ENCODE data around the gene PRXL2A. TPM values are rescaled to one million over a fixed set of nuclear protein-coding genes. Genes with fewer than 3 reads are reported as not detected.

Gene PRXL2A
- total RNA-seq, 1 donor = 0.90 TPM

DNA sequence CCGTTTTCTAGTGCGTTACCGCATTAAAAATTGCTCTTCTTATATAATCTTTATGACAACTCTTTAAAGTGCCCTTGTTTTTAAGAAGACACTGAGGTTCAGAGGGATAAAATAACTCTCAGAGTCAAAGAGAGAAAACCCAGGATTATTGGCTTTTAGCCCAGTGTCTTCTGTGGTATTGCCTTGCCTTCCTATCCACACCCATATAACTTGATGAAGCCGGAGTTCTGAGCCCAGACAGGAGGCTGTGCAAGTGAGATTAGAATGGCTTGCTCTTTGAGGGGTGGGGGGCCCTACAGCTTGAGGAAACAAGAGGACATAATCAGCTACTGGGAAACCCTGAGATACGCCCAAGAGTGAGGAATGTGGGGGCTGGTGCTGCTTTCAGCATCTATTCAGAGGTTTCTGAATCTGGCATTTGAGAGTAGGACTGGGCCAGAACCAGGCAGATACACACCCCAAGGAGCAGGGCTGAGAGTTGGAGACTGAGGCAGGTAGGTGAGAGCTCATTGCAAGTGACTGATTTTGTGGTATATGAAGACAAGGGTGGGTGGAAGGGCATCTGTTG, 2.3 kb downstream of the PRXL2A start:
- DNase-seq (ENCODE audit: low read depth) = no peak
- no peak for TF ChIP-seq CTCF (IDR thresholded peaks at IDR 0.05; ENCODE audit: insufficient read depth, low read length)
- H3K4me3 ChIP-seq (ENCODE audit: low read depth, low read length) = no peak overlapping the region

- no peak for TF ChIP-seq CTCF (IDR thresholded peaks at IDR 0.05; ENCODE audit: insufficient read depth, low read length)
- no peak overlapping the region for H3K4me3 ChIP-seq (ENCODE audit: low read depth, low read length)
- no peak for DNase-seq (ENCODE audit: low read depth)
These were observed 2.9 kb downstream of the PRXL2A start for GRCh38 chr10:80411267-80411668.

- no peak overlapping the region for H3K4me3 ChIP-seq (ENCODE audit: low read depth, low read length)
- no peak for TF ChIP-seq CTCF (IDR thresholded peaks at IDR 0.05; ENCODE audit: insufficient read depth, low read length)
- no peak for DNase-seq (ENCODE audit: low read depth)
These were observed 3.4 kb downstream of the PRXL2A start for GRCh38 chr10:80411681-80412220.

DNA sequence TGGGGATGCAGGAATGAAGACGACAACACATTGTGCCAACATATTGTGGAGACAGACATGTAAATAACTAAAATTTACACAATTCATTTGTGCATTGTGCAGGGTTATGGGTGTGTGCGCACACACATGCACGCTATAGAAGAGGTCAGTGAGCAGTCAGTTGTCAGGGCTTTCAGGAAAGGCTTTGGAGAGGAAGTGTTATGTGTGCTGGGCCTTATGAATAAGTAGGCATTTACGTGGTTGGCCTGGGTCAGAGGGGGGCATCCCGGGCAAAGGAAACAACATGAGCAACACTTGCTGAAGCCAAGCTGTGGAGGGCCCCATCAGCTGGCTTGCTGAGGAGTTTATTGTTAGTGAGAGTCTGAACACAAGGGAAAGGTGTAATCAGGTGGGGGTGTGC, 4.1 kb downstream of the PRXL2A start:
- no peak for TF ChIP-seq CTCF (IDR thresholded peaks at IDR 0.05; ENCODE audit: insufficient read depth, low read length)
- no peak overlapping the region for H3K4me3 ChIP-seq (ENCODE audit: low read depth, low read length)
- no peak for DNase-seq (ENCODE audit: low read depth)

- no peak for TF ChIP-seq CTCF (IDR thresholded peaks at IDR 0.05; ENCODE audit: insufficient read depth, low read length)
- no peak for DNase-seq (ENCODE audit: low read depth)
- H3K4me3 ChIP-seq (ENCODE audit: low read depth, low read length) = no peak overlapping the region
These were observed 5.1 kb downstream of the PRXL2A start for GRCh38 chr10:80413271-80413996.

- no peak for DNase-seq (ENCODE audit: low read depth)
- no peak for TF ChIP-seq CTCF (IDR thresholded peaks at IDR 0.05; ENCODE audit: insufficient read depth, low read length)
- H3K4me3 ChIP-seq (ENCODE audit: low read depth, low read length) = no peak overlapping the region
These were observed 6.0 kb downstream of the PRXL2A start for GRCh38 chr10:80414142-80414895.

Measured in fibroblast of the aortic adventitia (primary cell).